K562 (cell line): ENCODE data around the gene RAPGEF5. TPM values are rescaled to one million over a fixed set of nuclear protein-coding genes. Genes with fewer than 3 reads are reported as not detected.

ENCODE experiments used
- ATAC-seq: fragments of 200-7000 bp; cut with Tn5 transposase; 3 replicates; pipeline ENCODE4 v1.9.1; 2020; ENCODE audit warnings: moderate library complexity
- BruUV-seq: library from RNA; stranded (reverse); fragments of 400-500 nt; replicated peaks from 2 replicates; lab custom pipeline; 2021; lab: Mats Ljungman, UMichigan
- CTCF ChIA-PET: fragments of 300-600 bp; formaldehyde crosslinking; extraction: SDS; loops from one replicate; lab custom pipeline; 2021; ENCODE audit warnings: low intra/inter-chr PET ratio; lab: Yijun Ruan, JAX
- POLR2A ChIA-PET: fragments of 300-600, 350-650 bp; sonication (Branson Sonifier 250); formaldehyde crosslinking; extraction: SDS; loops from one replicate; lab custom pipeline; 2021; ENCODE audit warnings: antibody characterized with exemption, inconsistent platforms; lab: Yijun Ruan, JAX
- DNase-seq, 4 experiments: peaks; one replicate each; pipeline versions ENCODE4 v3.0.0 to v3.0.0-alpha.2; 2011 to 2018; ENCODE audit warnings: low spot score in 3 of 4, mixed read lengths in 3 of 4; ENCODE audit errors: extremely low read depth in 1 of 4
- FAIRE-seq: peaks from 2 replicates; lab custom pipeline; 2011; peaks lifted over from hg19 to GRCh38; lab: Jason Lieb, UNC
- H2AFZ ChIP-seq: 2 replicates; pipeline ENCODE4 v1.6.0; 2011; ENCODE audit warnings: low read depth, low read length, control low read depth, inconsistent platforms
- H3K27ac ChIP-seq: fragments of 200-600 bp; 3 replicates; pipeline ENCODE4 v1.8.0; 2011; ENCODE audit warnings: low read depth, mild to moderate bottlenecking, control low read depth, inconsistent platforms, low read length, moderate library complexity, mixed read lengths; ENCODE audit errors: extremely low read depth
- H3K27me3 ChIP-seq, 2 experiments: fragments of 300-600 bp in 1 of 2; 2 replicates in 1 of 2; 3 replicates in 1 of 2; pipeline versions ENCODE4 v1.6.0 to v1.8.0; 2011; ENCODE audit warnings: inconsistent platforms in 2 of 2, low read length in 2 of 2, mild to moderate bottlenecking in 1 of 2, mixed read lengths in 1 of 2, moderate library complexity in 1 of 2; ENCODE audit not compliant: control insufficient read depth in 2 of 2, insufficient read depth in 2 of 2
- H3K36me3 ChIP-seq: fragments of 300-600 bp; 3 replicates; pipeline ENCODE4 v1.8.0; 2011; ENCODE audit warnings: mild to moderate bottlenecking, low read length, inconsistent platforms; ENCODE audit not compliant: control insufficient read depth, insufficient read depth
- H3K4me1 ChIP-seq, 2 experiments: fragments of 200-600 bp in 1 of 2; replicated peaks in 1 of 2; 2 replicates in 1 of 2; 3 replicates in 1 of 2; pipeline versions ENCODE4 v1.5.1 to v1.8.0; 2011; ENCODE audit warnings: inconsistent platforms in 2 of 2, low read length in 2 of 2, mild to moderate bottlenecking in 1 of 2, mixed read lengths in 1 of 2, moderate library complexity in 1 of 2; ENCODE audit not compliant: control insufficient read depth in 2 of 2, insufficient read depth in 2 of 2
- H3K4me2 ChIP-seq: 2 replicates; pipeline ENCODE4 v1.6.1; 2011; ENCODE audit warnings: low read length, control low read depth, inconsistent platforms, mixed read lengths; ENCODE audit not compliant: insufficient read depth
- H3K4me3 ChIP-seq: fragments of 200-600 bp; sonication (generic), shearing (Covaris generic); 2 replicates; pipeline ENCODE4 v1.5.1; 2016; ENCODE audit warnings: control low read depth, inconsistent platforms
- H3K79me2 ChIP-seq: fragments of 200-600 bp; 3 replicates; pipeline ENCODE4 v1.8.0; 2011; ENCODE audit warnings: low read length, inconsistent platforms; ENCODE audit not compliant: control insufficient read depth, insufficient read depth
- H3K9ac ChIP-seq, 2 experiments: 2 replicates each; pipeline versions ENCODE4 v1.6.0 to v1.6.1; 2011; ENCODE audit warnings: low read depth in 2 of 2, low read length in 2 of 2, control low read depth in 1 of 2, inconsistent platforms in 1 of 2, mild to moderate bottlenecking in 1 of 2, mixed read lengths in 1 of 2; ENCODE audit not compliant: insufficient read depth in 1 of 2
- H3K9me1 ChIP-seq: one replicate; pipeline ENCODE4 v1.6.0; 2011; ENCODE audit warnings: inconsistent platforms, mild to moderate bottlenecking, low read length, moderate library complexity; ENCODE audit not compliant: control insufficient read depth, insufficient read depth
- H3K9me3 ChIP-seq: replicated peaks from 2 replicates; pipeline ENCODE4 v1.5.1; 2011; ENCODE audit warnings: low read depth, low read length, inconsistent platforms; ENCODE audit not compliant: control insufficient read depth, insufficient read depth
- H4K20me1 ChIP-seq: replicated peaks from 2 replicates; pipeline ENCODE4 v1.6.1; 2011; ENCODE audit warnings: low read length, inconsistent platforms, mixed read lengths; ENCODE audit not compliant: control insufficient read depth, insufficient read depth
- ATF3 ChIP-seq, 2 experiments: fragments of 450-650 bp in 1 of 2; sonication (generic) in 1 of 2; formaldehyde crosslinking in 1 of 2; IDR thresholded peaks in 1 of 2; conservative IDR thresholded peaks in 1 of 2; 2 replicates each; pipeline versions ENCODE4 v1.6.1 to v1.8.1; 2016 to 2023; ENCODE audit warnings: mild to moderate bottlenecking in 2 of 2, moderate library complexity in 2 of 2, inconsistent platforms in 1 of 2, missing genetic modification reagents in 1 of 2
- CBFB ChIP-seq: sonication (generic); formaldehyde crosslinking; IDR thresholded peaks from 2 replicates; pipeline ENCODE4 v1.4.0; 2020; ENCODE audit warnings: mild to moderate bottlenecking, missing genetic modification reagents
- CEBPG ChIP-seq, 3 experiments: fragments of 200-800 bp in 1 of 3; sonication (Bioruptor generic) in 1 of 3; sonication (generic) in 1 of 3; formaldehyde crosslinking in 1 of 3; IDR thresholded peaks in 2 of 3; conservative IDR thresholded peaks in 1 of 3; 2 replicates each; pipeline versions ENCODE4 v1.6.1 to v1.8.0; 2016 to 2022; ENCODE audit warnings: missing compliant biosample characterization in 2 of 3, missing genetic modification characterization in 2 of 3, mild to moderate bottlenecking in 1 of 3, missing genetic modification reagents in 1 of 3
- FOXA1 ChIP-seq: fragments of 450-650 bp; IDR thresholded peaks from 2 replicates; pipeline ENCODE4 v1.6.1; 2016; ENCODE audit warnings: mild to moderate bottlenecking, borderline replicate concordance
- FOXJ3 ChIP-seq: sonication (generic); formaldehyde crosslinking; IDR thresholded peaks from 2 replicates; pipeline ENCODE4 v1.4.0; 2020; ENCODE audit warnings: mild to moderate bottlenecking, missing genetic modification reagents
- MYC ChIP-seq, 2 experiments: fragments of 250-450 bp in 1 of 2; sonication (Bioruptor Pico) in 1 of 2; IDR thresholded peaks; 2 replicates each; pipeline versions ENCODE4 v1.5.1 to v1.6.1; 2012 to 2021; ENCODE audit warnings: low read depth in 2 of 2, borderline replicate concordance in 1 of 2, improper control_type of control experiment in 1 of 2, low read length in 1 of 2, mild to moderate bottlenecking in 1 of 2, moderate library complexity in 1 of 2
- NUFIP1 ChIP-seq: fragments of 450-650 bp; IDR thresholded peaks from 2 replicates; pipeline ENCODE4 v1.6.1; 2018; ENCODE audit not compliant: partially characterized antibody
- RBM15 ChIP-seq: fragments of 200-400 bp; formaldehyde crosslinking; IDR thresholded peaks from 2 replicates; pipeline ENCODE4 v1.6.1; 2018; ENCODE audit warnings: mild to moderate bottlenecking, low read length, moderate library complexity; ENCODE audit not compliant: insufficient read depth
- SMAD2 ChIP-seq: fragments of 150-350 bp; IDR thresholded peaks from 2 replicates; pipeline ENCODE4 v1.6.1; 2014; ENCODE audit warnings: low read depth, mild to moderate bottlenecking, low read length
- WGBS: fragments of 100-300 bp; shearing (Covaris generic); methylation state at CpG from one replicate; pipeline ENCODE4 v1.1.6; 2016; ENCODE audit warnings: low coverage, mixed read lengths; ENCODE audit not compliant: insufficient coverage; ENCODE audit errors: missing lambda C conversion rate; 5-methylcytosine and 5-hydroxymethylcytosine counted together
- in situ Hi-C: fragments of 300-500 bp; cut with MboI; formaldehyde crosslinking; loops from 4 replicates; pipeline ENCODE4 v1.15.0; 2018; ENCODE audit warnings: inconsistent platforms, mixed read lengths
- intact Hi-C: fragments of 100-400 bp; cut with micrococcal nuclease; formaldehyde crosslinking; loops from 2 replicates; pipeline ENCODE4 v1.14.2; 2022
- polyA plus RNA-seq, 8 experiments: library from polyadenylated mRNA; depleted of rRNA in 4 of 8; stranded (reverse) in 5 of 8; unstranded in 3 of 8; fragments of >200 nt; fragmentation: Nextera tagmentation in 2 of 8; fragmentation: Illumina TruSeq in 1 of 8; extraction: Ambion mirVana in 2 of 8; extraction: Trizol in 1 of 8; gene quantifications; 2 replicates each; pipeline versions ENCODE4 v1.2.1 to v1.2.3, GENCODE V29; 2011 to 2014; ENCODE audit warnings: inconsistent platforms in 1 of 8, missing spikeins in 1 of 8
- total RNA-seq, 7 experiments: library from RNA; depleted of rRNA in 6 of 7; stranded (reverse); fragments of >200 nt in 6 of 7; fragmentation: Illumina TruSeq in 2 of 7; extraction: Trizol in 2 of 7; gene quantifications; 2 replicates each; pipeline versions ENCODE4 v1.2.1 to v1.2.3, GENCODE V29; 2011 to 2021; ENCODE audit warnings: low replicate concordance in 1 of 7

RAPGEF5 gene
- total and polyA plus RNA-seq, 9 of the 15 experiments (the other 6 are each of a cell fraction or from before 2014, with no cell fraction given): 0.39 to 2.0 (median 1.1) TPM

- FAIRE-seq (no peak), DNase-seq (no peak), ATAC-seq (no peak)
- Histone ChIP-seq H3K9me1 (no peaks in the 10 kb centered on the region), H3K9me3 (no peaks in the 10 kb centered on the region), H3K27ac (no peak overlapping the region), H3K79me2 (no peaks in the 10 kb centered on the region), H3K4me2 (no peak overlapping the region), H3K27me3 (no peaks in the 10 kb centered on the region; a peak in 1 of 5 replicates), H3K4me1 (no peaks in the 10 kb centered on the region), H2AFZ (no peak overlapping the region), H4K20me1 (no peaks in the 10 kb centered on the region), H3K36me3 (no peaks in the 10 kb centered on the region), H3K4me3 (no peak overlapping the region), H3K9ac (no peak overlapping the region)
- BruUV-seq: no TSS peak
- POLR2A ChIA-PET: interaction anchor here (0.7 kb wide), 2 partner anchors 21 to 89 kb away, joined by 4 to 7 read pairs; no protein-coding TSS in a partner anchor
- CTCF ChIA-PET: no interaction called here
- WGBS: 63% methylated on average over 3 of the region's 3 CpGs
- in situ Hi-C loops: no loop called here
- intact Hi-C loops: no loop called here
- TF ChIP-seq FOXJ3 (CRISPR knock-in tag) (no peak), MYC (IDR thresholded peaks at IDR 0.05; ENCODE audit: low read depth, low read length) (no peak), MYC (CRISPR knock-in tag; IDR thresholded peaks at IDR 0.05; ENCODE audit: borderline replicate concordance, low read depth) (no peak), CBFB (CRISPR knock-in tag) (no peak), SMAD2 (no peak)
Observed at GRCh38 chr7:22189230-22189629, 167.7 kb downstream of the RAPGEF5 start.

- no peak for TF ChIP-seq NUFIP1
- TF ChIP-seq FOXA1: no peak
- TF ChIP-seq RBM15: no peak
- peak; percentile 61; the same call in 1 of the 2 replicates for TF ChIP-seq ATF3 (IDR thresholded peaks at IDR 0.05)
- no peak for TF ChIP-seq ATF3 (CRISPR knock-in tag; conservative IDR thresholded peaks at IDR 0.05)
- TF ChIP-seq CEBPG (CRISPR knock-in tag; IDR thresholded peaks at IDR 0.05): peak; percentile 67
- TF ChIP-seq CEBPG (tag; conservative IDR thresholded peaks at IDR 0.05 in 1 of 2, IDR thresholded peaks at IDR 0.05 in 1 of 2): peak; percentile 29 to 79; a peak in 3 of 4 replicates
- H3K36me3 ChIP-seq: no peaks in the 10 kb centered on the region
Observed at GRCh38 chr7:22187691-22188348, 169.1 kb downstream of the RAPGEF5 start.

More at GRCh38 chr7:22187691-22188348, 169.1 kb downstream of the RAPGEF5 start:
- no peak overlapping the region for H3K4me3 ChIP-seq
- H4K20me1 ChIP-seq: no peaks in the 10 kb centered on the region
- no TSS peak for BruUV-seq
- no peak overlapping the region for H3K27ac ChIP-seq
- no peak overlapping the region for H3K4me2 ChIP-seq
- DNase-seq: no peak
- WGBS: 47% methylated on average over 6 of the region's 6 CpGs
- H2AFZ ChIP-seq: no peak overlapping the region
- in situ Hi-C loops (no loop called here), intact Hi-C loops (no loop called here)
- POLR2A ChIA-PET: interaction anchor here (0.5 to 0.6 kb wide), 2 partner anchors 78 to 1106 kb away, joined by 3 to 4 read pairs; no protein-coding TSS in a partner anchor
- no peaks in the 10 kb centered on the region for H3K4me1 ChIP-seq
- CTCF ChIA-PET: no interaction called here
- H3K9ac ChIP-seq: no peak overlapping the region
- no peak for ATAC-seq
- H3K9me1 ChIP-seq: no peaks in the 10 kb centered on the region
- H3K27me3 ChIP-seq: no peaks in the 10 kb centered on the region
- no peak for FAIRE-seq
- H3K9me3 ChIP-seq: no peaks in the 10 kb centered on the region
- no peaks in the 10 kb centered on the region for H3K79me2 ChIP-seq
